Prostate gland (tissue), 2 donors: ENCODE results near the gene MEAK7.

ENCODE experiments used
- POLR2A ChIP-seq: fragments of 450-650 bp; IDR thresholded peaks from one replicate; pipeline ENCODE4 v1.6.1; 2016; ENCODE audit warnings: antibody characterized with exemption, mild to moderate bottlenecking
- TF ChIP-seq, protein P1 (sequence below), 4 experiments: fragments of 200-600 bp in 2 of 4; fragments of 450-650 bp in 2 of 4; sonication (generic) in 2 of 4; IDR thresholded peaks; 1 replicate in 3 of 4; 2 replicates in 1 of 4; pipeline ENCODE4 v1.5.1; 2016 to 2019; ENCODE audit warnings: antibody characterized with exemption in 4 of 4, mild to moderate bottlenecking in 2 of 4, moderate library complexity in 2 of 4

DNA sequence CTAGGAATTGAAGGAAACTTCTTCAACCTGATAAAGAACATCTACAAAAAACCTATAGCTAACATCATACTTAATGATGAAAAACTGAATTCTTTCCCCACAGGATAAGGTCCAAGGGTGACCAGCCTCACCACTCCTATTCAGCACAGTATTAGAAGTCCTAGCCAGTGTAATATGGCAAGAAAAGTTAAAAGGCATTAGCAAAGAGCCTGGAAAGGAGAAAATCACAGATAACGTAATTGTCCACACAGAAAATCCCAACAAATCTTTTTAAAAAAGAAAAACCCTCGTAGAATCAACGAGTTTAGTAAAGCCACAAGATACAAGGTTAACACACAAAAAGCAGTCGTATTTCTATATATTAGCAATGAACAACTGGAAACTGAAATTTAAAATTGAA, 37.8 kb downstream of the MEAK7 start:
- no peak for TF ChIP-seq POLR2A
- TF ChIP-seq, protein P1, sequence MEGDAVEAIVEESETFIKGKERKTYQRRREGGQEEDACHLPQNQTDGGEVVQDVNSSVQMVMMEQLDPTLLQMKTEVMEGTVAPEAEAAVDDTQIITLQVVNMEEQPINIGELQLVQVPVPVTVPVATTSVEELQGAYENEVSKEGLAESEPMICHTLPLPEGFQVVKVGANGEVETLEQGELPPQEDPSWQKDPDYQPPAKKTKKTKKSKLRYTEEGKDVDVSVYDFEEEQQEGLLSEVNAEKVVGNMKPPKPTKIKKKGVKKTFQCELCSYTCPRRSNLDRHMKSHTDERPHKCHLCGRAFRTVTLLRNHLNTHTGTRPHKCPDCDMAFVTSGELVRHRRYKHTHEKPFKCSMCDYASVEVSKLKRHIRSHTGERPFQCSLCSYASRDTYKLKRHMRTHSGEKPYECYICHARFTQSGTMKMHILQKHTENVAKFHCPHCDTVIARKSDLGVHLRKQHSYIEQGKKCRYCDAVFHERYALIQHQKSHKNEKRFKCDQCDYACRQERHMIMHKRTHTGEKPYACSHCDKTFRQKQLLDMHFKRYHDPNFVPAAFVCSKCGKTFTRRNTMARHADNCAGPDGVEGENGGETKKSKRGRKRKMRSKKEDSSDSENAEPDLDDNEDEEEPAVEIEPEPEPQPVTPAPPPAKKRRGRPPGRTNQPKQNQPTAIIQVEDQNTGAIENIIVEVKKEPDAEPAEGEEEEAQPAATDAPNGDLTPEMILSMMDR (IDR thresholded peaks at IDR 0.05), result no peak
